OCI-LY3 (cell line): ENCODE measurements around the gene OGFOD2.

ENCODE experiments used
- H2AFZ ChIP-seq: fragments of 200-600, 300-600 bp; shearing (Covaris generic); 2 replicates; pipeline ENCODE4 v1.6.0; 2014; ENCODE audit warnings: antibody characterized with exemption, low read depth, low read length
- H3K27ac ChIP-seq: fragments of 200-600, 300-600 bp; sonication (generic); 2 replicates; pipeline ENCODE4 v1.5.1; 2014; ENCODE audit warnings: mild to moderate bottlenecking, low read length, moderate library complexity, mixed read lengths
- H3K27me3 ChIP-seq: fragments of 200-600, 300-600 bp; sonication (generic); 2 replicates; pipeline ENCODE4 v1.6.1; 2014; ENCODE audit warnings: low read depth, low read length, mixed read lengths
- H3K36me3 ChIP-seq: fragments of 200-600, 300-600 bp; sonication (generic); replicated peaks from 2 replicates; pipeline ENCODE3; 2014; ENCODE audit warnings: low read depth, low read length, mixed read lengths
- H3K4me1 ChIP-seq: fragments of 300-600, 200-600 bp; sonication (generic); 2 replicates; pipeline ENCODE4 v1.6.1; 2014; ENCODE audit warnings: low read length, mixed read lengths
- H3K4me2 ChIP-seq: fragments of 200-600, 300-600 bp; sonication (generic); 2 replicates; pipeline ENCODE4 v1.6.1; 2014; ENCODE audit warnings: low read length, mixed read lengths
- H3K4me3 ChIP-seq: fragments of 300-600, 200-600 bp; sonication (generic); 2 replicates; pipeline ENCODE4 v1.5.1; 2014; ENCODE audit warnings: antibody characterized with exemption, mild to moderate bottlenecking, low read length, moderate library complexity
- H3K79me2 ChIP-seq: fragments of 300-600, 200-600 bp; shearing (Covaris generic); 2 replicates; pipeline ENCODE4 v1.6.1; 2014; ENCODE audit warnings: mild to moderate bottlenecking, low read length, mixed read lengths
- H3K9ac ChIP-seq: fragments of 300-600, 200-600 bp; shearing (Covaris generic); 2 replicates; pipeline ENCODE4 v1.6.0; 2014; ENCODE audit warnings: mild to moderate bottlenecking, low read length, moderate library complexity
- H3K9me3 ChIP-seq: fragments of 200-600, 300-600 bp; shearing (Covaris generic); 2 replicates; pipeline ENCODE4 v1.6.1; 2014; ENCODE audit warnings: low read length, mixed read lengths; ENCODE audit not compliant: insufficient read depth
- H4K20me1 ChIP-seq: fragments of 200-600, 300-600 bp; sonication (generic); 2 replicates; pipeline ENCODE4 v1.6.1; 2016; ENCODE audit warnings: low read length, mixed read lengths; ENCODE audit not compliant: insufficient read depth
- CTCF ChIP-seq: fragments of 200-600, 300-600 bp; sonication (generic); IDR thresholded peaks from 2 replicates; pipeline ENCODE4 v1.5.1; 2014; ENCODE audit warnings: antibody characterized with exemption, low read length, low read depth
- EZH2phosphoT487 ChIP-seq: fragments of 200-600 bp; shearing (Covaris generic); IDR thresholded peaks from 2 replicates; pipeline ENCODE4 v1.6.1; 2018; ENCODE audit warnings: antibody characterized with exemption, mixed run types, low read depth

Gene OGFOD2

GRCh38 chr12:122958198-122958888, 16.7 kb upstream of the OGFOD2 start:
- H3K36me3 ChIP-seq, result no peaks in the 10 kb centered on the region
- no peaks in the 10 kb centered on the region for H3K79me2 ChIP-seq
- H3K27me3 ChIP-seq, result peaks cover 6% of the 10 kb centered on the region; the same call in 1 of the 2 replicates
- H3K27ac ChIP-seq, result no peak overlapping the region
- H3K4me2 ChIP-seq, result no peak overlapping the region
- no peaks in the 10 kb centered on the region for H3K4me1 ChIP-seq
- TF ChIP-seq EZH2phosphoT487 (no peak), CTCF (no peak)
- H3K4me3 ChIP-seq, result no peak overlapping the region
- H4K20me1 ChIP-seq, result no peaks in the 10 kb centered on the region
- H2AFZ ChIP-seq, result no peak overlapping the region
- H3K9ac ChIP-seq, result no peak overlapping the region
- no peaks in the 10 kb centered on the region for H3K9me3 ChIP-seq

GRCh38 chr12:122959566-122960192, 15.4 kb upstream of the OGFOD2 start:
- Histone ChIP-seq H3K4me1 (no peaks in the 10 kb centered on the region), H3K36me3 (no peaks in the 10 kb centered on the region), H3K79me2 (no peaks in the 10 kb centered on the region), H3K27ac (no peak overlapping the region), H3K4me2 (no peak overlapping the region), H3K9ac (no peak overlapping the region), H3K4me3 (no peak overlapping the region), H4K20me1 (no peaks in the 10 kb centered on the region), H3K27me3 (peaks cover 4% of the 10 kb centered on the region; the same call in 1 of the 2 replicates), H2AFZ (no peak overlapping the region), H3K9me3 (no peaks in the 10 kb centered on the region)
- TF ChIP-seq EZH2phosphoT487, result no peak
- TF ChIP-seq CTCF, result no peak

- H4K20me1 ChIP-seq, result no peaks in the 10 kb centered on the region
- no peak overlapping the region for H3K9ac ChIP-seq
- no peaks in the 10 kb centered on the region for H3K27me3 ChIP-seq
- no peak overlapping the region for H3K4me3 ChIP-seq
- no peaks in the 10 kb centered on the region for H3K36me3 ChIP-seq
- no peak for TF ChIP-seq CTCF
- TF ChIP-seq EZH2phosphoT487, result no peak
- no peaks in the 10 kb centered on the region for H3K4me1 ChIP-seq
- no peak overlapping the region for H3K4me2 ChIP-seq
- H3K27ac ChIP-seq, result no peak overlapping the region
- H3K79me2 ChIP-seq, result no peaks in the 10 kb centered on the region
- no peak overlapping the region for H2AFZ ChIP-seq
- no peaks in the 10 kb centered on the region for H3K9me3 ChIP-seq
Observed at GRCh38 chr12:122960193-122960569, 14.9 kb upstream of the OGFOD2 start.

- H3K9ac ChIP-seq, result no peak overlapping the region
- H3K4me3 ChIP-seq, result no peak overlapping the region
- H3K79me2 ChIP-seq, result no peaks in the 10 kb centered on the region
- no peak for TF ChIP-seq CTCF
- no peak for TF ChIP-seq EZH2phosphoT487
- no peak overlapping the region for H2AFZ ChIP-seq
- no peaks in the 10 kb centered on the region for H3K27me3 ChIP-seq
- H3K4me1 ChIP-seq, result no peaks in the 10 kb centered on the region
- no peaks in the 10 kb centered on the region for H4K20me1 ChIP-seq
- no peak overlapping the region for H3K27ac ChIP-seq
- no peaks in the 10 kb centered on the region for H3K36me3 ChIP-seq
- H3K9me3 ChIP-seq, result no peaks in the 10 kb centered on the region
- no peak overlapping the region for H3K4me2 ChIP-seq
Observed at GRCh38 chr12:122961531-122962329, 13.3 kb upstream of the OGFOD2 start.
